PC-3 (cell line): ENCODE measurements around the gene MLN. TPM values are rescaled to one million over a fixed set of nuclear protein-coding genes. Genes with fewer than 3 reads are reported as not detected.

Source experiments
- ATAC-seq: fragments of 200-7000 bp; cut with Tn5 transposase; 2 replicates; pipeline ENCODE4 v1.9.1; 2020; ENCODE audit warnings: mild to moderate bottlenecking, moderate library complexity
- BruUV-seq: library from RNA; stranded (reverse); fragments of 400-500 nt; replicated peaks from 2 replicates; lab custom pipeline; 2021; lab: Mats Ljungman, UMichigan
- CTCF ChIA-PET: fragments of 300-600 bp; sonication (Branson Sonifier 250); formaldehyde crosslinking; loops from one replicate; lab custom pipeline; 2022; ENCODE audit warnings: antibody characterized with exemption; lab: Charles Lee
- POLR2A ChIA-PET: fragments of 300-600 bp; sonication (Branson Sonifier 250); formaldehyde crosslinking; loops from one replicate; lab custom pipeline; 2022; ENCODE audit warnings: antibody characterized with exemption; ENCODE audit not compliant: unreplicated experiment; lab: Charles Lee
- DNase-seq: peaks from one replicate; pipeline ENCODE4 v3.0.0-alpha.2; 2015
- H2AFZ ChIP-seq: fragments of 300-600 bp; sonication (generic); 2 replicates; pipeline ENCODE4 v1.6.0; 2016; ENCODE audit warnings: antibody characterized with exemption, low read length
- H3F3A ChIP-seq: fragments of 300-600 bp; sonication (generic); one replicate; pipeline ENCODE4 v1.6.0; 2017; ENCODE audit warnings: antibody characterized with exemption, low read length, control low read depth, mild to moderate bottlenecking; ENCODE audit not compliant: unreplicated experiment
- H3K27ac ChIP-seq: fragments of 300-600 bp; sonication (generic); 2 replicates; pipeline ENCODE4 v1.5.1; 2016; ENCODE audit warnings: mild to moderate bottlenecking, low read length
- H3K27me3 ChIP-seq: fragments of 300-600 bp; sonication (generic); 2 replicates; pipeline ENCODE4 v1.6.1; 2016; ENCODE audit warnings: low read length, mixed read lengths
- H3K36me3 ChIP-seq: fragments of 300-600 bp; sonication (generic); 2 replicates; pipeline ENCODE4 v1.6.1; 2016; ENCODE audit warnings: low read depth, mixed run types, low read length, mixed read lengths
- H3K4me1 ChIP-seq: fragments of 300-600 bp; sonication (generic); 2 replicates; pipeline ENCODE4 v1.5.1; 2016; ENCODE audit warnings: low read length; ENCODE audit not compliant: insufficient read depth
- H3K4me2 ChIP-seq: fragments of 300-600 bp; sonication (generic); 2 replicates; pipeline ENCODE4 v1.6.0; 2016; ENCODE audit warnings: low read length
- H3K4me3 ChIP-seq: fragments of 300-600 bp; sonication (generic); 2 replicates; pipeline ENCODE4 v1.5.1; 2016; ENCODE audit warnings: mild to moderate bottlenecking, low read length, mixed read lengths
- H3K79me2 ChIP-seq: fragments of 300-600 bp; sonication (generic); 2 replicates; pipeline ENCODE4 v1.6.1; 2017; ENCODE audit warnings: low read length, mixed read lengths
- H3K9ac ChIP-seq: fragments of 300-600 bp; sonication (generic); 2 replicates; pipeline ENCODE4 v1.6.0; 2016; ENCODE audit warnings: mild to moderate bottlenecking, low read length
- H3K9me2 ChIP-seq: fragments of 300-600 bp; sonication (generic); replicated peaks from 2 replicates; pipeline ENCODE4 v1.6.1; 2016; ENCODE audit warnings: mixed run types, low read length, mixed read lengths
- H3K9me3 ChIP-seq: fragments of 300-600 bp; sonication (generic); 2 replicates; pipeline ENCODE4 v1.6.1; 2016; ENCODE audit warnings: low read length, mixed read lengths
- H4K20me1 ChIP-seq: fragments of 300-600 bp; sonication (generic); 2 replicates; pipeline ENCODE4 v1.6.1; 2016; ENCODE audit warnings: low read length, mixed read lengths
- CTCF ChIP-seq: fragments of 300-600 bp; sonication (generic); conservative IDR thresholded peaks from 2 replicates; pipeline ENCODE4 v1.5.1; 2017; ENCODE audit warnings: antibody characterized with exemption, low read depth, mild to moderate bottlenecking, low read length
- EZH2 ChIP-seq: fragments of 300-600 bp; sonication (generic); IDR thresholded peaks from one replicate; pipeline ENCODE4 v1.6.1; 2017; ENCODE audit warnings: antibody characterized with exemption, mild to moderate bottlenecking, low read length; ENCODE audit not compliant: unreplicated experiment
- EZH2phosphoT487 ChIP-seq: fragments of 300-600 bp; sonication (generic); IDR thresholded peaks from 2 replicates; pipeline ENCODE4 v1.6.1; 2018; ENCODE audit warnings: mild to moderate bottlenecking, antibody characterized with exemption, low read length, borderline replicate concordance
- intact Hi-C: fragments of 100-400 bp; cut with micrococcal nuclease; formaldehyde crosslinking; loops from 2 replicates; pipeline ENCODE4 v1.9.0; 2023
- total RNA-seq: library from RNA; depleted of rRNA; stranded (reverse); fragments of >200 nt; gene quantifications from 2 replicates; pipeline ENCODE4 v1.2.3, GENCODE V29; 2014

The MLN gene
- total RNA-seq, 1 experiment from 2014 or later = not detected

- no TSS peak for BruUV-seq
- Histone ChIP-seq H3K27ac (no peak overlapping the region), H3F3A (no peaks in the 10 kb centered on the region), H3K36me3 (peaks cover 54% of the 10 kb centered on the region), H3K4me1 (peaks cover 43% of the 10 kb centered on the region), H3K9me2 (no peaks in the 10 kb centered on the region), H2AFZ (no peak overlapping the region), H3K4me3 (no peak overlapping the region), H3K27me3 (no peaks in the 10 kb centered on the region), H3K4me2 (no peak overlapping the region), H3K9me3 (no peaks in the 10 kb centered on the region), H3K9ac (no peak overlapping the region), H3K79me2 (peaks cover 31% of the 10 kb centered on the region), H4K20me1 (no peaks in the 10 kb centered on the region; the same call in 1 of the 2 replicates)
- DNase-seq (no peak), ATAC-seq (no peak)
- TF ChIP-seq EZH2 = no peak
- TF ChIP-seq EZH2phosphoT487 = no peak
- no peak for TF ChIP-seq CTCF
- POLR2A ChIA-PET = no interaction called here
- intact Hi-C loops = no loop called here
- CTCF ChIA-PET = no interaction called here
Observed at GRCh38 chr6:33782561-33782960, 21.2 kb downstream of the MLN start.

- CTCF ChIA-PET = interaction anchor here (0.7 kb wide), 1 partner anchor 70 kb away, joined by 12 read pairs; the partner anchor contains the start of gene UQCC2
- Histone ChIP-seq H3K9ac (no peak overlapping the region), H3K4me2 (peak overlapping the region; percentile 56), H3K4me3 (no peak overlapping the region), H3K79me2 (peaks cover 19% of the 10 kb centered on the region), H3K9me3 (no peaks in the 10 kb centered on the region), H3K4me1 (peaks cover 31% of the 10 kb centered on the region), H2AFZ (no peak overlapping the region), H3K9me2 (no peaks in the 10 kb centered on the region), H3K27ac (peak overlapping the region; percentile 21; the same call in 1 of the 2 replicates), H3K36me3 (peaks cover 65% of the 10 kb centered on the region), H3K27me3 (no peaks in the 10 kb centered on the region), H4K20me1 (no peaks in the 10 kb centered on the region; the same call in 1 of the 2 replicates), H3F3A (no peaks in the 10 kb centered on the region)
- intact Hi-C loops = no loop called here
- TF ChIP-seq CTCF (no peak), EZH2phosphoT487 (no peak), EZH2 (no peak)
- POLR2A ChIA-PET = no interaction called here
- ATAC-seq (peak; percentile 92), DNase-seq (peak; percentile 79)
- BruUV-seq = no TSS peak
Observed at GRCh38 chr6:33781131-33781975, 22.4 kb downstream of the MLN start.

- Histone ChIP-seq H3K9ac (no peak overlapping the region), H3K36me3 (peaks cover 75% of the 10 kb centered on the region), H4K20me1 (no peaks in the 10 kb centered on the region; the same call in 1 of the 2 replicates), H3K9me2 (no peaks in the 10 kb centered on the region), H3K27ac (no peak overlapping the region), H3K4me1 (peaks cover 18% of the 10 kb centered on the region), H3K4me3 (no peak overlapping the region), H3K9me3 (no peaks in the 10 kb centered on the region), H3F3A (no peaks in the 10 kb centered on the region), H2AFZ (no peak overlapping the region), H3K79me2 (peaks cover 5% of the 10 kb centered on the region; the same call in 1 of the 2 replicates), H3K27me3 (no peaks in the 10 kb centered on the region), H3K4me2 (no peak overlapping the region)
- ATAC-seq (no peak), DNase-seq (no peak)
- CTCF ChIA-PET = no interaction called here
- POLR2A ChIA-PET = no interaction called here
- no TSS peak for BruUV-seq
- intact Hi-C loops = no loop called here
- TF ChIP-seq EZH2 (no peak), EZH2phosphoT487 (no peak), CTCF (no peak)
Observed at GRCh38 chr6:33779895-33780294, 23.9 kb downstream of the MLN start.
